C4-2B (cell line): ENCODE measurements around the gene BRIP1.

Experiments
- ZFX ChIP-seq: fragments of 450-650 bp; IDR thresholded peaks from 2 replicates; pipeline ENCODE4 v1.6.1; 2017
- TF ChIP-seq, protein P1 (sequence below): fragments of 450-650 bp; conservative IDR thresholded peaks from 2 replicates; pipeline ENCODE4 v1.5.1; 2017; ENCODE audit warnings: mild to moderate bottlenecking

DNA sequence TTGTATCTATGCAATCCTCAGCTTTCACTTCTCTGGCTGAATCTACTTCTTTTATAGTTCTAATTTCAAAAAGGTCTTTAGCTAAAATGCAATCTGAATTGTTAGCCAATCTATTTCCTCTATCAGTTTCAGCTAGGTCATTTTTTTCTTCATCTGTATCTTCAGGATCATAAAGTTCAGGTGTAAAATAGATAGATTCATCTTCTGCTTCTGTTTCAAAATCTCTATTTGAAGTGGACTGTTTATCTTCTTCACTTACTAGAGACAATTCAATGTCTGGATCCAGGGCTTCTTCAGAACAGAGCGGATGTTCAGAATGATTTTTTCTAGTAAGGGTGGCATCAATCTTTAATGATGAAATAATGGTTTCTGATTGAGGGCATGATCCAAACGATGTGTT, 179.9 kb downstream of the BRIP1 start:
- TF ChIP-seq, protein P1, sequence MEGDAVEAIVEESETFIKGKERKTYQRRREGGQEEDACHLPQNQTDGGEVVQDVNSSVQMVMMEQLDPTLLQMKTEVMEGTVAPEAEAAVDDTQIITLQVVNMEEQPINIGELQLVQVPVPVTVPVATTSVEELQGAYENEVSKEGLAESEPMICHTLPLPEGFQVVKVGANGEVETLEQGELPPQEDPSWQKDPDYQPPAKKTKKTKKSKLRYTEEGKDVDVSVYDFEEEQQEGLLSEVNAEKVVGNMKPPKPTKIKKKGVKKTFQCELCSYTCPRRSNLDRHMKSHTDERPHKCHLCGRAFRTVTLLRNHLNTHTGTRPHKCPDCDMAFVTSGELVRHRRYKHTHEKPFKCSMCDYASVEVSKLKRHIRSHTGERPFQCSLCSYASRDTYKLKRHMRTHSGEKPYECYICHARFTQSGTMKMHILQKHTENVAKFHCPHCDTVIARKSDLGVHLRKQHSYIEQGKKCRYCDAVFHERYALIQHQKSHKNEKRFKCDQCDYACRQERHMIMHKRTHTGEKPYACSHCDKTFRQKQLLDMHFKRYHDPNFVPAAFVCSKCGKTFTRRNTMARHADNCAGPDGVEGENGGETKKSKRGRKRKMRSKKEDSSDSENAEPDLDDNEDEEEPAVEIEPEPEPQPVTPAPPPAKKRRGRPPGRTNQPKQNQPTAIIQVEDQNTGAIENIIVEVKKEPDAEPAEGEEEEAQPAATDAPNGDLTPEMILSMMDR = no peak
- no peak for TF ChIP-seq ZFX
